Activated T-cell treated with anti-CD3 and anti-CD28 coated beads for 1 hour (primary cell): ENCODE data around the gene GHRHR.

Source experiments
- DNase-seq: peaks from one replicate; pipeline ENCODE4 v3.0.0-alpha.2; 2020; ENCODE audit warnings: low read depth

The GHRHR gene

DNA sequence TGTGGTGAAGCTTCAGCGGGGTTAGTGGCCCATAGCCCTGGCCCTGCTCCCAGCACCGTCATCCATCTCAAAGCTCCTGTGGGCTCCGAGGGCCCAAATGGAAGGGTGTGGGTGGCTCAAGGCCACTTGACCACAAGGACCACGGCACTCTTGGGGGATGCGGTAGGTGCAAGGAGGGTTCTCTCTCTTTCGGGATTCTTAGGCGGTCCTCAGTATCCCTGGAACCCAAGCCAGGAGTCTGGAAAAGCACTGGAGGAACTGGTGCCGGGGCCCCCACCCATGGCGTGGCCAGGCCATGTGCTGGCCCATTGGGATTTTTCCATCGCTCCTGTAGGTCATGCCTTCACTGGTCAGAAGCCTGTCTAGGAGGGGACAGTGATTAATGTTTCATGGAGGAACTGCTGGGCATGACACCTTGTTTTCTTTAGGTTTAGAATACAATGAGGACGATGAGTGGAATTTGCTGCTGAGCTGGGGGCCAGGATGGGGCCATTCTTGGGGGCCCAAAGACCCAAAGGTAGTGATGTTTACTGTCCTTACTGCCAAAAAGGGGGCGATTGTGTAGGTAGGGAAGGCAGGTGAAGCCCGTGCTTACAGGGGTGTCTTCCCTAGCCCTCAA, 35.4 kb upstream of the GHRHR start:
- DNase-seq: no peak

DNA sequence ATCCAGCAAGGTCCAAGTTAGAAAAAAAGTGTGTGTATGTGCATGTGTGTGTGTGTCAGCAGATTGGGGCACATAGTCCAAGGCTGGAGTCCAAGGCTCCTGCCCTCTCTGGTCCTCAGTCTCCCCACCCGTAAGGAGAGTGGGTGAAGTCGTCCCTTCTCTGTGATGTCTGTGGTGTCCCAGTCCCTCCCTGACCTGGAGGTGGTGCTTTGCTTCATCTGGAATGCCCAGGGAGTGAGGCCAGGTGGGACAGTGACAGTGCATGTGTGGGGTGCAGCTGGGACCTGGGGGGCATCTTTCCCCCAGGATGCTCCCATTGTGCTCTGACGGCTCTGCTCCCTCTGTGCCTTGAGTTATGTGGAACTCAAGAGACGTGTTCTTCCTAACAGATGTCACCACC, 34.1 kb upstream of the GHRHR start:
- DNase-seq: no peak

DNA sequence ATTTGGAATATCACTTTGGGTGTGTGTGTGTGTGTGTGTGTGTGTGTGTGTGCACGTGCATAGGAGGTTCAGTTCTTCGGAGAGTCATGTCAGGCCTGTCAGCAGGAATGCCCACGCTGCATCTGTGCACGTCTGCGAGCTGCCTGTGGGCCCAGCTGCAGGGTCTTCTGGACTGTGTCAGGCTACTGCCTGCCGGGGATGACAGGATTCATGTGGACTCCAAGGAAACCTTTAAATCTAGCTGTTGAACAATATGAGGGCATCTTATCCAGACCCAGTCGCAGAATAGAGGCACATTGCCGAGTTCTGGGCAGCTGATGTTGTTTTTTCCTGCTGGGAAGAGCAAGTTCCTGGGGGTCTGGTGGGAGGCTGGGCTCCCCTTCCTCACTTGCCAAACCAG, 33.1 kb upstream of the GHRHR start:
- no peak for DNase-seq

DNA sequence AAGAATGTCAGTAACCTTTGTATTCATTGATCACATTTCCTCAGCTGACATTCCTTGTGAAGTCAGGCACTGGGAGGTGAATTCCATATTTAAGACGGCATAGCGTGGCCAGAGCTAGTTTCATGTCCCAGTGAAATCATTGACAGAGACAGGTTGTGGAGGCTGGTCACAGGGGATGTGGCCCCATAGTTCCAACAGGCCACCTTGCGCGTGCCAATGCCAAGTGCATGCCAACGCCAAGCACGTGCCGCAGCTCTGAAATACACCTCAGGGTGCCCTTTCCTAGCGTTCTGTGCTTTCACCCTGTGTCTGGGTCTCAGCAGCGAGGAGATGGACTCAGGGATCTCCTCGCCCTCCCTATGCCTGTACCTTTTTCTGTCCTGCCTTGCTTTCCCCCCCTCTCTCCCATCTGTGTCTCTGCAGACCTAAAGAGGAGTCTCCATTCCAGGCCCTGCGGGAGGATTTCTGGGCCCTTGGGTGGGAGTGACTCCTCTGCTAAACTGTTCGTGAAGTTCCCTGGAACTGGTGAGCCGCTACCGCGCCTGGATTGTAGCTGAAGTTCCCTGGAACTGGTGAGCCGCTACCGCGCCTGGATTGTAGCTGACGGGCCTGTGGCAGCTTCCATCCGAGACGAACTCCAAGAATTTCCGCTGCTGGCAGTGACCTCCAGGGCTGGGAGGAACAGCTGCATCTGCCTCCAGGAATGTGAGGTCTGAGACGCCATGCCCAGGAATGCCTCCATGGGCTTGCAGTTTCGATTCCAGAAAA, 32.4 kb upstream of the GHRHR start:
- DNase-seq: no peak

DNA sequence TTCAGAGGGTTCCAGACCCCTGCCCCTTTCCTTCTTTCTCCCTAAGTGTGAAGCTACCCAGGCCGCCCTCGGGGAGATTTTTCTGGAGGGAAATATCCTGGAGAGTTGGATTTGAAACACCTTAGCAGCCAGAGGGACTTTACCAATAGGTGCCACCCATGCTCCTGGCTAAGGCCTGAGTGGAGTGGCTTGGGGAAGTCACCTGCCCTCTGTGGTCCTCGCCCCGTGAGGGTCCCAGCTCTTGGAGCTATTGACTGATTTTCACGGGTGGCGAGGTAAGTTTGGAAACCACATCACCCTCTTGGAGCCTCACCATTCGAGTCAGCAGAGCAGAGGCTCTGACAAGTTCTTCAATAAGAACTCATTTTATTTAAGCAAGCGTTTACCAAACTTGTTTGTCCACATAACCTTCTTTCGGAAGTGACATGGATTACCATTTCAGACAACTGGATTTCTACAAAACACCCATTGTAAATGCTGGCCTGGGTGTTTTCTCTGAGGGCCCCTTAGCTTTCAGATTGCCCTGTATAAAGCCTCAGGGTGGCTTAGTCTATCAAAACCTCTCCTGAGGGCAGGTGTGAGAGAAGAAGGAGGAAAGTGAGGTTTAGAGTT, 31.7 kb upstream of the GHRHR start:
- no peak for DNase-seq

DNA sequence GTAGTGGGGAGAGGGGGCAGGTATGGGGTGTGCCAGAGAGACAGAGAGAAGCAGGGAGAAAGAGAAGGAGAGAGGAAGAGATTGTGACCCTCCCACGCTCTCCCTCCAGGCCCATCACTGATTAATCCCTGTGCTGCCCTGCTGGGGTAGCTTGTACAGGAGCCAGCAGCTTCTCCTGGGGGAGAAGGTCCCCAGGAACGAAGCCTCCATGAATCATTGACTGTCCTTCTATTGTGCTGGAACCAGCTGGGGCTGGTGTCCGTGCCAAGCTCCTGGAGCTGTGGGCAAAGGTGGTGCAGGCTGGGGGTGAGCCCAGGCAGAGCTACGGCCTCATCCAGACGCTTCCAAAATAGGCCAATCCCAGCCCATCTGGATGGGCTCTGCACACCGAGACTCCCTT, 31.2 kb upstream of the GHRHR start:
- no peak for DNase-seq

DNA sequence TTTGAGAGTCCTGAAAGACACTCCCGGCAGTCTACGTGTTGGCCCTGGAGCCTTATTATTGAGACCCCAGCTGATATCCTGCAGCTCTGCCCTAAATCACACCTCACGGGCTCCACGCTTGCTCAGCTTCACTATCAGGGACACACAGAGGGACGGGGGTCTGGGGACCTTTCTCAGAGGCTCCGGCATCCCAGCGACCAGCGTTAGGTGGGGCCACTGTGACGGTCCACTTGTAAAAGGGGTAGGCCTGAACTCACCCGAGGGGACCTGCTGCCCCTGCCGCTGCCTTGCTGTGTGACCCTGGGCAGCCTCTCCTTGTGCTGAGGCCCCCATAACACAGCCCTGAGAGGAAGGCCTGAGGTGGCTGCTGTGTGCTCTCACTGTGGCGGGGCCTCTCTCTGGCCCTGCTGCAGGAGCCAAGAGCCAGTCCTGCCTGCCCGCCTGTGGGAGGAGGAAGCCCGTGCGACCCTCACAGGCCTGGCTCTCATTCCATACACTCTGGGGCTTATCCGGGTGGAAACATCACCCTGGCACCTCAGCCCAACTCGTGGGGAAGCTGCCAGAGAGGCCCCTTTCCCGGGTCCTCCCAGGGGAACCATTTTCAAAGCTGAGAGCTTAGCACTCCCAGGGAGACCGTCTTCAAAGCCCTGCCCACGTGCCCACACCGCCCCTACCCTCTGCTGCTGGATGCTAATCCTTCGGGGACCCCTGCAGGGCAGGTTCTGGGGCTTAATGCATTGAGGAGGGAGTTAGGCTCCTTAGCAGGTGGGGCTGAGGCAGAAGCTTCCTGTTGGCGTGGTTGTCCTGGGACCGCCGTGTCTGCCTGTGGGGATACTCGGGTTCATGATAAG, 30.4 kb upstream of the GHRHR start:
- DNase-seq: no peak

DNA sequence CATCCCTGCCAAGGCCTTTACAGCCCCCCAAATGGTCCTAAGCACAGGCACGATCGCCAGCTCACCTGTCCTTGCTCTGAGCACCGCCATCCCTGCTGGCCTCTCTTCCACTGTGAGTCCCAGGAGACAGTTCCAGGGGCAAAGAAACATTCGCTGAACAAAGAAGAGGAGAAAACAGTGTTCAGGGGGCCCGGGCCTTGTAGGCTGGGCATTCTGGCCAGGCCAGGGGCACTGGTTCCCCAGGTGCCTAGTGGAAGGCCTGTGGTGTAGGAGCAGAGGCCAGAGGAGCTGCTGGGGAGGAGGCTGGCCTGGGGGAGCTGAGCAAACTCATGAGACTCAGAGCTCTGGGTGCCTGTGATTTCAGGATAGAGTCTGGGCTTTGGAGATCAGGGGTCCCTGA, 29.5 kb upstream of the GHRHR start:
- no peak for DNase-seq

DNA sequence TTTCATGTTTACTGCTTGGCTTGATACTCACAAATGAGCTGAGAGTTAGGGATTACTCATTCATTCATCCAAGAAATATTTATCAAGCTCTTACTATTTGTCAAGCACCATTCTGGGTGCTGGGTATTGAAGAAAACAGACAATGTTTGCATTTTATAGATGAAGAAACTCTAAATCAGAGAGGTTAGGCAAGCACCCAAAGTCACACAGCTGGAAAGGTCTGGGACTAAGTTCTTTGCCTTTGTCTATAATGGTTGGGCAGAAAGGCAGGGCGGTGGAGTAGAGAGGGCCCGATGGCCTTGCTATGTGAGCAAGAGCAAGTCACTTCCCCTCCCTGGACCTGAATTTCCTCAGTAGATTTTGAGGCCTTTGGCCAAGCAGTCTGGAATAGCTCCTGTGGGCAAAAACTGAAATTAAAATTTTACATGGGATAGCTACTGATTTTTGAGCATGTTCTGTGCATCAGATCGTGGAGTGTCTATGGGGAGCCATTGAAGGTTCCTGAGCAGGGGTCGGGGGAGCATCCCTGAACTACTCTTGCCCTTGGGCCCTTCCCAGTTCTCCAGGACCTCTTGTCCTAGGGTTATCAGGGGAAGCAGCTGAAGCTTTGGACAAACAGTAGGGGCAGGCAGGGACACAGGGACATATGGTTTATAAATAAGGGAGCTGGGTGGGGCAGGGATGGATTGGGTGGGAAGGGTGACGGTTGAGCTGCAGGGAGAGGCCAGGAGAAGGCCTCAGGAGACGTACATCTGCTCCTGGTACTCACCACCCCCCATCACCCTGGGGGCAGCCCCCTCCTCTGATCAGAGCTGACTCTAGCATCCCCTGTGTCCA, 28.8 kb upstream of the GHRHR start:
- DNase-seq: no peak

DNA sequence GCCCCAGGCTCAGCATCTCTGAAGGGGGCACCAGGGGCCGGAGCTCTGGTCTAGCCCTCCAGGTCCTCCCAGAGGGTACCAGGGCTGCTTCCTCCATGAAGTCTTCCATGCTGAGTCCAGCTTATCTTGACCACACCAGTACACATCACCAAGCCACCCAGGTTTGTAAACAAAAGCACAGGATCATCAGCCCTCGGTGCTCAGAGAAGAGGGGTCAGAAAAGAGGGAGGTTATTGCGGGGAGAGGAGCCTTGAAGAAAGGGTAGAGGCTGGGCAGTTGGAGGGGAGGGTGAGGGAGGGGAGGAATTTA, 28.2 kb upstream of the GHRHR start:
- no peak for DNase-seq

DNA sequence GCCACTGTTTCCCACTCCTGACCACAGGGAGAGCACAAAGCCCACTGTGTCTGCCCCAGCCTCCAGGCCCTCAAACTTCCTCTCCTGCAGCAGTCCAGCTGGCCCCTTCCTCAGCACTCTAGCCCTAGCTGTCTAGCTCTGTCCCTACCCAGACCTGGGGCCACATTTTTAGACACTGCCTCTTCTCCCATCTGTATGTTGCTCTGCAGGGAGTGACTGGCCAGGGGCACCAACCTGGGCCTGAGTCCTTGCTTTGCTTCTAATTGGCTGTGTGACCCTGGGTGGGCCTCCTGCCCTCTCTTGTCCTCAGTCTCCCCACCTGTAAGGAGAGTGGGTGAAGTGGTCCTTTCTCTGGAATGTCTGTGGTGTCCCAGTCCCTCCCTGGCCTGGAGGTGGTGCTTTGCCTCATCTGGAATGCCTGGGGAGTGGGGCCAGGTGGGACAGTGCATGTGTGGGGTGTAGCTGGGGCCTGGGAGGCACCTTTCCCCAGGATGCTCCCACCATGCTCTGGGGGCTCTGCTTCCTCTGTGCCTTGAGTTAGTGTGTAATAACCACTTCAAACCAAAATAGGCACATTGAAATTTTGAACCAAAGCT, 27.0 kb upstream of the GHRHR start:
- DNase-seq: no peak

DNA sequence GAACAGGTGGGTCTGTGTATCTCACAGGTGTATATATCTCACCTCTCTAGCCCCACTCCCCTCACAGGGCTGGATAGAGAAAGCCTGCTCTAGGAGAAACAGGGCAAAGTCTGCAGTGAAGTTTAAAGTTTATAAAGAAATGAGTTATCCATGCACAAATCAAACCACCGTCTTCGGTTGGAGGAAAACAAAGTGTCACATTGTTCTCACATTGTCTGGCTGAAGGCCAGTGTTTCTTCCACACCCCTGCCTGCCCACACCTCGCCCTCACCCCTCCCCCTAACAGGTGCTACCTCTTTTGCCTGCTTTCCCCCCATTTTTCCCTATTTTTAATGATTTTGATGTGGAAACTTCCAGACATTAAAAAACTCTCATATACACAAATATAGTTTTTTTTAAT, 26.3 kb upstream of the GHRHR start:
- no peak for DNase-seq

DNA sequence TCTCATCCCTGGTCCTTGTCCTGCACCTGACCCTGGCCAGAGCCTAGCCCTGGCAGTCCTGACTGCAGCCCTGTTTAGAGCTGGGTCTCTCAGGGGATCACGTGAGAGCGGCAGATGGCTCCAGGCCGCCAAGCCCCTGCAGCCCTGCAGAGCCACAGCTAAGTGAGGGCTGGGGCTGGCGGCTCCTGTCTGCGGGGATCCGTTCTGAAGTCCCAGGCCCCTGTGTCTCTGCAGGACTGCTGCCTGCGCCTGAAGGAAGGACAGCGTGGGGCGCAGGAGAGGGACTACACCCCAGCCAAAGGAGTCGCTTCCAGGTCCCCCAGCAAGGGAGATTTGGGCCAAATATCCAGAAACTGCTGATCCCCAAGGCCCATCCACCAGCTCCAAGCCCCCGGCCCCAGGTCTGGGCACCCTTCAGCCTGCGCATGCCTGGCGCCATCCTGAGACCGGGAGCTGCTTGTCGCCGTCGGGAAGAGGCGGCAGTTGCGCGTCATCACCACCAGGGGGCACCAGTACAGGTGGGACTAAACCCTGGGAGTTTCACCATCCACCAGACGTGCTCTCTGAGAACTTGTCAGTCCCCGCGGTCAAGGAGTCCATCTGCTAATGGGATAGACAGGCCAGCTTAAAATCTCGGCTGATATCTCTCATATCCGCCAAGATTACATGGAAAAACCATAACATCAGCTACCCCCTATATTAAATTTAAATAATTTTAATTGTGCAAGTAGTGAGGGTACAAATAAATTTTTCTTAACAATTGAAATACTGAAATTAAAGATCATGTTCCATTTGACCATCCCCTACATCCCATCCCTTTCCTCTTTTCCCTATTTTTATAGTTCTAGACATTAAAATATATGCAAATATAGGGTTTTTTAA, 25.1 kb upstream of the GHRHR start:
- peak; percentile 47 for DNase-seq

DNA sequence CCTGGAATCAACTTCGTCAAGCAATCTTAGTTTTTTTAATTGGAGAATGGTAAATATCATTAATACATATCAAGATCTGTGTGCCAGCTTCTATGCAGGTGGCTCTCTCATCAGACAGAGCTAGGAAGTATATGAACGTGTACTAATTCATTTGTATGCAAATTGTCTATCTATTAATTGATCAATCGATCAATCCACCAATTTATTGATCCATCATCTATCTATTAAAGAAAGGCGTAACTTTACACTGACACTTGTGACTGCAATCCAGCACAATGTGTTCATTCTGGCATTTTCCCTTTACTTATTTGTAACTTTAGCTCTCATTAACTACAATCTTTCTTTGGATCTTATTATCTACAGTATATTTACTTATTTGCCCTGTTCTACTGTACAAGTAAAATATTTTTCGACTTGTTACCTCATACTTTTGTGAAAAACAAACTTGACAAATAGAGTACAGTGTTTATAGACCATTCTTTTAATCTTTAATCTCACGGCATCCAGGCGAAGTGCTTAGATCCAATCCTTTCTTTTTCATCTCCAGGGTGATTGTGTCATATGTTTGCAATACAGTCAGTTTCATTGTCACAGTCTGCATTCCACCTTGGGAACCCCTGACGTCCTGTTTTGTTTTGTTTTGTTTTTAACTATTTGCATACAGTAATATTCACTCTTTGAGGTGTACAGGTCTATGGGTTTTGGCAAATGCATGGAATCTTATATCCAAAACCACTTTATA, 22.0 kb upstream of the GHRHR start:
- no peak for DNase-seq

DNA sequence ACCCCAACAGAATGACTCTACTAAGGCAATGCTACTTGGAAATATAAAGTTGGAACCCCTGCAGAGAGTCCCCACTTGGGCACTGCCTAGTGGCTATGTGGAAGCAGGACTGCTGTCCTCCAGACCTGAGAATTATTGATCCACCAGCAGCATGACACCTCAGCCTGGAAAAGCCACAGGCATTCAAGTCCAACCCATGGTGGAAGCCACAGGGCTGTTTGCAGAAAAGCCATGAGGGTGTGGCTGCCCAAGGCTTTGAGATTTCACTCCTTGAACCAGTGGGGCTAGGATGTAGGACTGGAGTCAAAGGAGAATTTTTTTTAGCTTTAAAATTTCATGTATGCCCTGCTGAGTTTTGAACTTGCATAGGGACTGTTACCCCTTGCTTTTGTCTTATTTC, 13.6 kb upstream of the GHRHR start:
- DNase-seq: no peak

DNA sequence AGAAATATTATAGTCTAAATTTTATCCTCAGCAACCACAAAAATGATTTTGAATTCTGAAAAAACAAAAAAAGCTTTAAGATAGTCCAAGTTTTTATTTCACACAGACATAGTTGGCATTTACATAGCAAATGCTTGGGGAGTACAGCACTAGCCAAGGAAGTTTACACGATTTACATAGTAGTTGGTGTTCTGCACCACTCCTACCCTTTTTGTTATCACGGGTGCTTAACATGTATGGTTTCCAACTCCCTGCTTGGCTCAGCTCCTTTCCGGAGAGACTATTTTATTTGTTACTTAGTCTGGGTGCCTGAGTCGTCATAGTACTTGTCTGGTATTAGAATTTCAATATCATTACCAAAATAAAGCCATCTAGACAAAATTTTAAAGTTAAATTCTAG, 8.8 kb upstream of the GHRHR start:
- no peak for DNase-seq

DNA sequence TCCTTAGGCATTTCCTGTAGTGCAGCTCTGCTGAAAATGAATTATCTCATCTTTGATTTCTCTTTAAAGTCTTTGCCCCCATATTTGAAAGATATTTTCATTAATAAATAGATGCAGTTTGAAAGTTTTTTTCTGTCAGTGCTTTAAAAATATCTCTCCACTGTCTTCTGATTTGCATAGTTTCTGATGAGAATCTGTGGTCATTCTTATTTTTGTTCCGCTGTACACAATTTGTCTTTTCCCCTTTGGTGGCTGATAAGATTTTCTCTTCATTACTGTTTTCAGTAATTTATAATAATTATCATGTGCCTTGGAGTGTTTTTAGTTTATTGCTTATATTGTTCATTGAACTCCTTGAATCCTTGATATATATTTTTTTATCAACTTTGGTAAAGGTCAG, 7.0 kb upstream of the GHRHR start:
- no peak for DNase-seq

DNA sequence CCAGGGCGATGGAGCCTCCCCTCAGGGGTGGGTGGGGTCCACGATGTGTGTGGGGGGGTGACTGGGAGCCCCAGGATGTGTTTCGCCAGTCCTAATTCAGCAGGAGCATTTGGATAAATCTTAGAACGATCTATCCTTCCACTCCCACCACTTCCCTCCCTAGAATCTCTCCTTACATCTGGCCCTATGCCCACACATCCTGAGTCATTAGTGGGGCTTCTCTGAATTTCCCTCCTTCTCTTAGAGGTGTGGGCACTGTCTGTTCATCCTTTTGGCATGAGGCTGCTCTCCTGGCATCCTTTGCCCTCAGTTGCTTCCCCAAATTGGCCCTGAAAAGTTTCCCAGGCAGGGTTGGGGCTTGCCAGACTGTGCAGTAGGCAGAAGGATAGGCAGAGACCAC, 1.6 kb downstream of the GHRHR start:
- DNase-seq: no peak

DNA sequence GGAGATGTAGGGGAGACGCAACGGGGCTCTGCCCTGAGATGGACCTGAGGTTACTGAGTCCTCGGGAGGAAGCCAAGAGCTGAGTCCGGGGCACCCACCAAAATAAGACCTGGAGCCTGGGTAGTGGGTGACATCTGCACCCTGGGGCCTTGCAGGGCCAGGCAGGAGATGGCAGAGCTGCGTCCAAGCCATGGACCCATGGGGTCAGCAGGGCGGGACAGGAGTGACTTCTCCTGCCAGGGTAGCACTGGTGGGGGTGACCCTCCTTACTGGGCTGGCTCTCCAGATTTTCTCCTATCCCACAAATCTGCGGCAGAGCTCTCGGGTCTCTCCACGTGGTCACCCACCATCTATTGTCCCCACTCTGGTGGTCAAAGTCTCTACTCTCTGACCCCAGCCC, 2.1 kb downstream of the GHRHR start:
- no peak for DNase-seq

DNA sequence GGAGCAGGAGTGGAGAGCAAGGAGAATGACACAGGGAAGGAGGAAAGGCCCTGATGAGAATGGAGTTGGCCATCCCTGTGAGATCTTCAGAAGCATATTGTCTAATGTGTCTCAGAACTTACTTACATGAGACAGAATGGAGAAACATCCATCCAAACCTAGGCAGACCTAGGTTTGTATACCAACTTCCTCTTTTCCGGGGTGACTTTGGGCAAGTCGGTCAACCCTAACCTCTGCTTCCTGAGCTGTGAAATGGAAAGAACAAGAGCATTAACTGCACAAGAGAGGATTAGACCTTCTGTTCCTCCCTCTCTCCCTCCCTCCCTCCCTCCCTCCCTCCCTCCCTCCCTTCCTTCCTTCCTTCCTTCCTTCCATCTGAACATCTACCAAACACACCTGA, 4.5 kb downstream of the GHRHR start:
- no peak for DNase-seq
